GM21447 (cell line): ENCODE results near the gene SLIT1.

Experiments
- ATAC-seq: cut with Tn5 transposase; IDR thresholded peaks from one replicate; pipeline ENCODE4 v1.9.1; 2021; ENCODE audit not compliant: unreplicated experiment

The SLIT1 gene

DNA sequence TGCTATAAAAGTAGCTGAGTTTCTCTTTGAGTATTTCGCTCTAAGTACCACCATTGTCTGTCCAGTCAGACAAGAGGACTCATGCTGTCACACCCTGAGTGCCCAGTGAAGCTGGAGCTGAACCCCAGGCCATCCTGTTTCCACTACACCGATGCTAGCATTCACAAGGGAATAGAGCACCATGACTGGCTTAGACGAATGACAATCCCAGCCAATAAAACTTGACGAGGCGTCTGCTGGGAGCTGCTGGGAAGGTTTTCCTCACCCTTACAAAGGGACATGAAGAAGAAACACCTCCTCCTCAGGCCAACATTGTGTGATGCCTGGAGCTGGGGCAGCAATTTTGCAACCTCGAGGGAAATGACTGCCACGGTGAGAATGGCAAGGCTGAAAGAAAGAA is 17.5 kb upstream of the SLIT1 start:
- no peak for ATAC-seq

DNA sequence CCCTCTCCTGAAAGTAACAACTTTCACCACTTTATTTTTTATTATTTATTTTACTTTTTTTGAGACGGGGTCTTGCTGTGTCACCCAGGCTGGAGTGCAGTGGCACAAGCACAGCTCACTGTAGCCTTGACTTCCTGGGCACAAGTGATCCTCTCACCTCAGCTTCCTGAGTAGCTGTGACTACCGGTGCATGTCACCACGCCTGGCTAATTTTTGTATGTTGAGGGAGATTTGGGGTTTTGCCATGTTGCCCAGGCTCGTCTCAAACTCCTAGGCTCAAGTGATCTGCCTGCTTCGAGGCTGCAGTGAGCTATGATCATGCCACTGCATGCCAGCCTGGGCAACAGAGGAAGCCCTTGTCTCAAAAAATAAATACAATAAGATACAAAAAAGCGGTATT is 14.9 kb upstream of the SLIT1 start:
- ATAC-seq, result no peak

DNA sequence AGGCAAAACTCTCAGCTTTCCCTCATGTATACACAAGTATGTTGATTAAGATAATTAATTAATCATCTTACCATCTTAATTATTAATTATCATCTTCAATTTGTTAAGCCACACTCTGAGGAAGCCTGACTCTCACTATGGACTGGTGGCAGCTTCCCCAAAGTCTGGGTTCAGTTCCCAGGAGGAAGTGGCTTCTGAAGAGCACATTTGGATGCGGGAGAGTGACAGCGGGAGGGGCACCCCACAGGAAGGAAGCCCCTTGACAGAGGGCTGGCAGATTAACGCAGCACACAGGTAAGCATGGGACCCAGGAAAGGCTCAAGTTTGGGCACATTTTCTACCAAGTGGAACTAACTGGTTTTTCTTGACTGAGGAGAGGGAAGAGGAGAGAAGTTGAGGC is 13.4 kb upstream of the SLIT1 start:
- ATAC-seq, result no peak

DNA sequence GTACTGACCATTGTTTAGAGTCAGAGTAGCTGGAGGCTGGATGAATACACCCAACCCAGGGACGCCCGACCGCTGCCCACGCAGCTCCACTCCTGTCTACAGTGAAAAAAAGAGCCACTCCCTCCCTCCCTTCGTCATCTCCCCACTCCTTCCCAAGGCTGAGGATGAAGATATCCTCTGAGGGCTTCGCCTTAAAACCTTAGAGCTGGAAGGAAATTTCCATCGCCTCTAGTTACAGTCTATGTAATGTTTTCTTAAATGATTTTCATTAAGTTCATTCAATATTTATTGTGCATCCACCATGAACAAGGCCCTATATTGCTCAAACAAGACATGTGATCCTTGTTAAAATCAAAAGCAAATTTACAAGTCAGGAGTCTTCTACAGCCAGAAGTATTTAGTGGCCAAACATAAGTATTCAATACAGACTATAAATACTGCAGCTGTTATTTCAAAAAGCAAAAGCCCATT is 11.3 kb upstream of the SLIT1 start:
- no peak for ATAC-seq

DNA sequence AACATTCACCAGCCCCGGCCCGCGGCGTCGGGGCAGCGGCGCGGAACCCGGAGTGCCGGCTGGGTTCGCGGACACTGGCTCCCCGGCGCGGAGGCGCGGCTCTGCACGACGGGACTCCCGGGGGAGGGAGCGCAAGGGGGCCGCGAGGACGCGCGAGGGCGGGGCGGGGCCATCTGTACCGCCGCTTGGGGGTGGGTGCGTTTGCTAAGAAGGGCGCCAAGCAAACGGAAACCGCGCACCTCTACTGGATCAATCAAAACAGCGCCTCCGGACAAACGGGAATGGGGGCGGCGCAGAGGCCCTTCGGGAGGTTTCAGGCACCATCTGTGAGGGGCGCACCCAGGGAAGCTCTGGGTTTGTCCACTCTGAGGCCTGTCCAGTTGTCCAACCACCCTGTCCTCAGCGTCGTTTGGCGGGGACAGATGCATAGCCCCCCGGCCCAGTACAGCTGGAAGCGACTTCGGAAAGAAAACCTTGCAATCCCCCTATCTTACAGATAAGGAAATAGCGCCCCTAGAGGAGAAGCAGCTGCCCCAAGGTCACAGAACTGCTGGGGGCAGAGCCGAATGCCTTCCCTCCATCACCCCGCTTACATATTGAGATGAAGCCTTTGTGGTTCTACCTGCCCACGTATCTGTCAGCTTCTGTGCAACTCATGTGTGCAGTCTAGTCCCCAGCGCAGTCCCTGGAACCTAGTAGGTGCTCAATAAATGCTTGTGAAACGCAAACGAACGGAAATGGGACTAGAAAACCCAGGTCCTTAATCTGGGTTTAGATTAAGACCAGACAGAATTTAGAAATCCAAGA is 10.7 kb upstream of the SLIT1 start:
- ATAC-seq, result peak; percentile 70

DNA sequence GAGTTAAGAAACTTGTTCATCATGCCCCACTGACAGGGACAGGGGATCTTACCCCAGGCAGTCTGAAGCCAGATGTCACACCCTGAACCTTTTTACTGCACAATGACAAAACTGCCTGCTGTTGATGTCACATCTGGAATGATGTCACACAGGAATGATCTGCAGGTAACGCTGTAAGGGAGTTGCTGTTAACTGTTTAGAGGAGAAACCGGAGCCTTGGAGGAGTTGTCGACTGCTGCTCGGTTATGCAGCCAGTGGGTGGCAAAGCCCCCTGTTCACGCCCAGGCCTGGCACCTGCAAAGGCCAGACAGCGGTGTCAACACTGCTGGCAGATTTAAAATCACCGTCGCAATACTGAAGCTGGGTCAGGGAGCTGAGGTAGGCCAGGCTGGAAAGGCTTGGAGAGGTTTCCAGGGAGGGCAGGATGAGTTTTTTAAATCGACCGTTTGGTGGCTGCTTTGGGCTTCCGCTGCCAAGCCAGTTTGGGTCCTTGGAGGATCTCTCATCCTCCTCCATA is 10.0 kb upstream of the SLIT1 start:
- no peak for ATAC-seq

DNA sequence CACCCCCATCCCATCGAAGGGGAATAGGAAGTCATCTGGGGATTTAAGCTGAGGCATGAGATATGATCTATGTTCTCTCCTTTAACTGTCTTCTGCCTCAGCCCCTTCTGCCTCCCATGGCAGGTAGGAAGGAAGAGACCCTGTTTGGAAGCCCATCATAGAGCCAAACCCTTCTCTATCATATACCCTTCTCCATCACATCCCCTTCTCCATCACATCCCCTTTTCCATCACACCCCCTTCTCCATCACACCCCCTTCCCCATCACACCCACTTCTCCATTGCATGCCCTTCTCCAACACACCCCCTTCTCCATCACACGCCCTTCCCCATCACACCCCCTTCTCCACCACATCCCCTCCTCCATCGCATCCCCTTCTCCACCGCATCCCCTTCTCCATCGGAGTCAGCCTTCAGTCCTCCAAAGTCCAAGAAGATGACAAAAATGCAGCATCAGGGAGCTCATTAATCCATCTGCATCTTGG is 7.2 kb upstream of the SLIT1 start:
- no peak for ATAC-seq

DNA sequence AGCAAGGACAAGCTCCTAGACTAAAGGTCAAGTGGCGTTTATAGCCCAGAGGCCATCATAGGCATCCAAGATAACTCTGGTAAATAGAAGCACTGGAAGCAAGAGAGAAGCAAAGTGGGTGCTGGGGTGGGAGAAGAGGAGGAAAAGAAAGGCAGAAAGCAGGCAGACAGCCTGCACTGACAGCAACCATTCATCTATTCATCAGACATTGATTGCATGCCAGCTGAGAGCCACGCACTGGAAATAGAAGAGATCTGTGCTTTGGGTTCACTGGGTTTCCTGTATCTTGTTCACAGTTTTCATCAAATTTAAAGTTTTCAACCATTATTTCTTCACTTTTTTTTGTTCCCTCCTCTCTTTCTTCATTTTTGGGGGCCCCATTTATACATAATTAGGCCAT is 4.7 kb upstream of the SLIT1 start:
- no peak for ATAC-seq

DNA sequence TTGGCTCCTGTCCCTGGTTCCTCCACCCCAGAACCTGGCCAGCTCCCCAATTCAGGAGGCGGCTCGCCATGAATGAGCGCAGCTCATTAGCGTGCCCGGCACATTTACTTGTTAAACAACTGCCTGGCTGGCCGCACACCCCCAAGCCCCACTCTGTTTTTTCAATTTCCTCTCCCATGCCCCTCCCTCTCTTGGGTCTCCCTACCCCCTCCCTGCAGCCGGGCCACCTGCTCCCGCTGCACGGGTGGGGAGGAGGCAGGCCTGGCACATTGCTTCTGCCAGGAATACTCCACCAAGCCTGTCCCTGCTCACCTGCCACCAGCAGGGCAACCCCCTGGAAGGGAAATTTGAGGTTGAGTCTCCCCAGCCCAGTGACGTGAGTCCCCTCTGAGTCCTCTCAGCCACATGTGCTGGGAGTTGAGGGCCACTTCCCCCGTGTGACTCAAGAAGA is 2.5 kb upstream of the SLIT1 start:
- peak; percentile 64 for ATAC-seq

DNA sequence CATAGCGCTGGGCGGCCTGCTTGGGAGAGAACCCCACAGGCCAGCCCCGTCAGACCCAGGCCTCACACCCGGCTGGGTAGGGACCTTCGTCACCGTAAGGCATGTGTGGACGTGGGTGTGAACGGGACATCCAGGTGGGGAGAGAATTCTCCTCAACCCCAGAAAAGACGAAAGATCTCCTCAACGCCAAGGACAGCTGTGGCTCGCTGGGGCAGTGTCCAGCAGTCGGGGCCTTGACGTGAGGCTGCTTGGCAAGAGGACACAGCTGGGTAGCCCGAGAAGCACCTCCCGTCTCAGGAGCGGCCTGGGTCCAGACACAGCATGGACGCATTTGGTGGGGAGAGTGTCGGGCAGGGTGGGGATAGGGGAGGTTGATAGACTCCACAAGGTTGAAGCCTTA is 1.2 kb upstream of the SLIT1 start:
- no peak for ATAC-seq

DNA sequence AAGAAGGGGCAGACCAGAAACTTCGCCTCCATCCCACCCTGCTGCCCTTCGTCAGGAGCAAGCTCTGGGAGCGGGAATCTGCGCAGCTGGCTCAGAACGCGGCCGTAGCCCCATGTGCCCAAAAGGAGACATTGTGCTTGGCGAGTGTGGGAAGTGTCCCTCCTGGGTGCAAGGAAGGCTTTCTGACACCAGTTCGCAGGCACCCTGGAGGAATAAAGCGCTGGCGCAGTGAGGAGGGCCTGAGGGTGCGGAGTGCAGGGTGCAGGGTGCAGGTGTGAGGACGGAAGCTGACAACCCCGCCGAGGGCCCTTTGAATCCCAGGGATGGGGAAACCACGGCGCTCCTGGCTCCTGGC is 811 bp downstream of the SLIT1 start:
- no peak for ATAC-seq

DNA sequence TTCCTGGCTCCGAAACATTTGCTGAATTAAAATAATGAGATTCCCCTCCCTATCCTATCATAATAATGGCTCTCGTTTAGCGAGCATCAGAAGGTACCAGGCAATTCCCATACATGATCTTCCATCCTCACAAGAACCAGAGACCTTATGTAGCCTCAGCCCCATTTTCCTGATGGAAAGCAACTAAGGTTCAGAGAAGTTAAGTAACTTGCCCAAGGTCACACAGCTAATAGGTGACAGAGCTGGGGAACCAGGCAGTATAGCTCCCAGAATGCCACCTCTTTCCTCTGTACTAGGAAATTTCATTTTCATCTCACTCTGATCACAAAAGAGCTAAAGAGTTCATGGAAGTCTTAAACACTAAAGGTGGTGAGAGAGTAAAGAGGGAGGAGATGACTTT is 2.4 kb downstream of the SLIT1 start:
- no peak for ATAC-seq

DNA sequence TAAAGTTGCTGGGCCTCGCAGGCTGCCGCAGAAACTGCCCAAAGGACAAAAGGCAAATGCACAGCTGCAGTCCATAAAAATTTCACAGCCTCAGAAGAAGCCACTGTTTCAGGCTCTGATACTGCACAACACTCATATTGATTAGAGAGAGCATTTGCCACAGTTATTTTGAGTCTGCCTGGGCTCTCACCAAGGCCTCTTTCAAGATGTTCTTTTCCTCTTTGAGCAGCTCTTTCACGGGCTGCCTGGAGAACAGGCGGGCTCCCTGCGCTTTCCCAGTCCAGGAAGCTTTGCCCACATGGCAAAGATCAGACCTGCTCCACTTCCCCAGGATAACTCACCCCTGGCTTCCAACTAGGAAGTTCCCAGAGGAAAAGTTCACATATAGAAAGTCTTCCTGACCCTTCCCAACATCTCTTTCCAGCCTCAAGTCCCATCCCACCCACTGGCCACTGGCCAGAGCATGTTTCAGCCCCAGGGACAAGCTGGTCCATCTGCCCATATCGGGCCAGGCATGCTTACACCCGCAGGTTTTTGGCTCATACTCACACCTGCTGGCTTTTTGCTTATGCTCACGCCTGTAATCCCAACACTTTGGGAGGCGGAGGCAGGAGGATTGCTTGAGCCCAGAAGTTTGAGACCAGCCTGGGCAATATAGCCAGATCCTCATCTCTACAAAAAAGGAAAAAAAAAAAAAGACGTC is 3.3 kb downstream of the SLIT1 start:
- no peak for ATAC-seq

DNA sequence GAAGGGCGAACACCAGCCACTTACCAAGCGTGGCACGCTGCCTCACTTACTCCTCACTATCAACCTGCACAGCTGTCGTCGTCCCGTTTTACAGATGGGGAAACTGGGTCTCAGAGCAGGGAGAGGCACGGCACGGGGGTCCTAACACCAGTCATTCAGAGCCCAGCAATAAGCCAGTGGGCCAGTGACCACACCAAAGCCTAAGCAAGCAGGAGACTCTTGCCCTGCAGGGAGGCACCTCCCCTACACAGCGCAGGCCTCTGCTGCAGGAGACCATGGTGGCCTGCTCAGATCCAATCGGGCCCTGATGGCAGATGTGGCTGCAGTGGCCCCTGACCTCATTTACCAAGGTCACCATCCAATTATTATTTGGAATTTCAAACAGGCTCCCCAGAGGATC is 4.8 kb downstream of the SLIT1 start:
- no peak for ATAC-seq

DNA sequence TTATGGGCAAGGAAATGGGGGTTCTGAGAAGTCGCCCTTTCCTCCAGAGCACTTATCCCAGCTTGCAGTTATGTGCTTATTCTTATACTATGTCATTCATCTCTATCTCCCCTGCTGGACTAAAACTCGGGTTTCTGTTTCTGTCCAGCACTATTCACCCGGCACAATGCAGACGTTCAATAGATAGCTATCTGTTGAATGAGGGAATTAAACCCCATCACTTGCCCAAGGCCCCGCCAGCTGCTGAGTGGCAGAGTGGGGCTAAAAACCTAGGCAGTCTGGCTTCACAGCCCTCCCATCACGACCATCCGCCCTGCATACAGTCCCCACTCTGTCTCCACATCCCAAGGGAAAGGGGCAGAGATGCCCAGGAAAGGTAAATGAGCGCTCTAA is 5.4 kb downstream of the SLIT1 start:
- no peak for ATAC-seq

DNA sequence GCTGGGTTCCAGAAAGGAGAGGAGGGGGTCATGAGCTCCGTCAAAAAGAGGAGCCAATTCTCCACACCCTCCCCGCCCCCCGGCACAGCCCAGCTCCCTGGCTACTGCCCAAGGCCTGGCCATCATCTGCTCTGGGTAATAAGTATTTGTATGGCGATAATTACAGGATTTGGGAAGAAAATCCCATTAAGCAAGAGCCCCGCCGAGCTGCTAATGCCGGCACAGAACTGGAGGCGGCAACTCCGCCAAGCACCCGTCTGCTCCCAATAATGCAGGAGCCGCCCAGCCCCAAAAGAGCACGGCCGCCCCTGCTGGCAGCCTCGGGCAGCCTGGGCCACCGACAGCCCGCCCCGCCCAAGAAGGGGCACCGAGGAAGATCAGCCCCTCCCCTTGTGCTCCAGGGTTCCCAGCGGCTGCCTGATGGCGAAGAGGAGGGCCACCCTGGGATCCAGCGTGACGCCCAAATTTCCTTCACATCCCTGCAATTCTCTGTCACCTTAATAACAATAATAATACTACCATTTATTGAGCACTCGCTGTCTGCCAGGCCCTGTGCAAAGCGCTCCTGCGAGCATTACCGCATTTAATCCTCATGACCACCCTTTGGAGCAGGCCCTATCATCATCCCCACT is 5.9 kb downstream of the SLIT1 start:
- ATAC-seq, result no peak

DNA sequence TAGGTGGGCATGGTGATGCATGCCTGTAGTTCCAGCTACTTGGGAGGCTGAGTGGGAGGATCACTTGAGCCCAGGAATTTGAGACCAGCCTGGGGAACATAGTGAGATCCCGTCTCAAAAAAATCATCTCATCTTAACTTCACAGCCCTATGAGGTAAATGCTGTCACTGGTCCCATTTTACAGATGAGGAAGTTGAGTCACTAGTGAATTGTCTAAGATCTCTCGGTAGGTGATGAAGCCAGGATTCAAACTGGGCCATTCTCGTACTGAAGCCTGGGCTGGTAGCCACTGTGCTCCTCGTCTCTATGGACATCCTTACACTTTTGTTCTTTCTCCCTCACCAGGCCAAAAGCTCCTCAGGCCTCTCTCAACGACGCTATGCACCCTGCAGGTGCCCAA is 6.4 kb downstream of the SLIT1 start:
- no peak for ATAC-seq

DNA sequence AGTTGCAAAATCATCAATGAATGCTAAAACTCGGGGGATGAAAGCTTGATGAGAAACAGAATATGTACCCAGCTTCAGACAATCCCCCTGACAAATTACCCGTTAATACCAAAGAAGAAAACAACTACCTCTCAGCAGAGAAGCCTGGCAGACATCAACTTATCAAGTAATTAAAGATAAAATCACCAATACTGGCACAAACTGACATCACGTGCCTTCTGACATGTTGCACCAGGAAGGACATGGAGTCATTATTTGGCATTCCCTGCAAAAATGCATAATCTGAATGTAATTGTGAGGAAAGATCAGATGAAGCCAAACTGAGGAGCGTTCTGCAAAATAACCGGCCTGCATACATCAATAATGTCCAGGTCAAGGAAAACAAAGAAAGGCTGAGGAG is 7.7 kb downstream of the SLIT1 start:
- no peak for ATAC-seq

DNA sequence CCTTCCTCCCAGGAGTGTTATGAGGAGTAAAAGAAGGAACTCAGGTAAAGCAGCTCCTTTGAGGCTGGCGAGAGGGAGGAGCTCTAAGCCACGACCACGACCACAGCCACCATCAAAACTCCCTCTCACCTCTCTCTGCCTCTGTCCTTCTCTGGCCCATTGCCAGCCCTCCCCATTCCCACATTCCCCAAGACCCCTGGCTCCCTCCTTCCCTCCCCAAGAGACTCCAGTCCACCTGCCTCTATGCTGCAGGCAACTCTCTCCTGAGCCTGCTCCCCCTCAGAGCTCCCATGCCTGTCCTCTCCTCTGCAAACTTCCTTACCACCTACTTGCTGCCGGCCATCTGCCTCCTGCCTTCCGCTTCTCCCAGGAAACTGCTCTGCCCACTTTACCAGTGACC is 9.5 kb downstream of the SLIT1 start:
- no peak for ATAC-seq

DNA sequence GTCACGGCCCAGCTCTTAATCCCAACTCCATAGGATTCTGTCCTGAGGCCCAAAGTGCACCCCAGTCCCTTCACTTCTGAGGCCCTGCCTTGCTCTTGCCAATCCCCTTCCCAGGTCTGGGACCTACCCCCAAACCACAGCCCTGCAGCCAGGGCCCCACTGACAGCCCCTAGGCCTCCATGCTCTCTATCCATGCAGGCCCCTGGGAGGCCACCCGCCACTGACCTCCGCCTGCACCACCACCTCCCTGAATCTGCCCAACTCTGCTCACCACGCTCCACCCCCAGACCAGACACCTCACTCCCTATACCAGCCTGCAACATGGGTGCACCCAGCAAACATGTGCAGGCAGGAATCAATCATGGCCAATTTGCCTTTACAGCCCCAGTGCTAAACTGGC is 10.2 kb downstream of the SLIT1 start:
- ATAC-seq, result no peak

DNA sequence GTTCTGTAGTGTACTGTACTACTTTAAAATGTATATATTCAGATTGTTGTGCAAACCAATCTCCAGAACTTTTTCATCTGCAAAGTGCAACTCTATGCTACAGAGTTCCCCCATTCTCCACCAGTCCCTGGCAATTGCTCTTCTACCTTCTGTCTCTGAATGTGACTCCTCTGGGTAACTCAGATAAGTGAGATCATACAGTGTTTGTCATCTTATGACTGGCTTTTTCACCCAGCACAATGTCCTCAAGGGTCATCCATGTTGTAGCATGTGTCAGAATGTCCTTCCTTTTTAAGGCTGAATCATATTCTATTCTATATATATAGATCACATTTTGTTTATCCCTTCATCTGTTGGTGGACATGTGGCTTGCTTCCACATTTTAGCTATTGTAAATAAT is 10.8 kb downstream of the SLIT1 start:
- ATAC-seq, result no peak

DNA sequence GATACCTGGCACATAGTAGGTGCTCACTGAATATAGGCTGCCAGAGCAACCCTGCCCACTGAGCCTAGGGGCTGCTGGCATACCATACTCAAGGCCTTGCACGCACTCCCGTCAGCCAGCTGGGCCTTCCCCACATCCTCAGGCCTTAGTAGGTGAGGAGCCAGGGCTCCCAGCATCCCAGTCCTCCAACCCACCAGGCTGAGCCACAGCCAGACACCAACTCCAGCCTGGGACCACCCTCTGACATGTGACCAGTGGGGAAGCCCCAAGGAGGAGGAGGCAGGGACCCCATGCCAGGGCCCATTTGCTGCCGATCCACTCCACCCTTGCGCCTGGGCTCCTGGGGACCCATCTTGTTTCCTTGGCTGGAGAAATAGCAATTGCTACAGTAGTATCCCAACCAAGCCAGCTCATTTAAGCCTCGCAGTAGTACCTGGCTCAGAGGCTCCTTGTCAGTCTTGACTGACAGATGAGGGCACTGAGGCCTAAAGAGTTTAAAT is 11.4 kb downstream of the SLIT1 start:
- no peak for ATAC-seq
